22Rv1 (cell line): Measurements from ENCODE around the gene CBLIF.

ENCODE experiments used
- ZFX ChIP-seq: fragments of 450-650 bp; IDR thresholded peaks from 2 replicates; pipeline ENCODE4 v1.6.1; 2017; ENCODE audit warnings: antibody characterized with exemption, borderline replicate concordance
- TF ChIP-seq, protein P1 (sequence below): fragments of 450-650 bp; IDR thresholded peaks from 2 replicates; pipeline ENCODE4 v1.5.1; 2017; ENCODE audit warnings: mild to moderate bottlenecking

DNA sequence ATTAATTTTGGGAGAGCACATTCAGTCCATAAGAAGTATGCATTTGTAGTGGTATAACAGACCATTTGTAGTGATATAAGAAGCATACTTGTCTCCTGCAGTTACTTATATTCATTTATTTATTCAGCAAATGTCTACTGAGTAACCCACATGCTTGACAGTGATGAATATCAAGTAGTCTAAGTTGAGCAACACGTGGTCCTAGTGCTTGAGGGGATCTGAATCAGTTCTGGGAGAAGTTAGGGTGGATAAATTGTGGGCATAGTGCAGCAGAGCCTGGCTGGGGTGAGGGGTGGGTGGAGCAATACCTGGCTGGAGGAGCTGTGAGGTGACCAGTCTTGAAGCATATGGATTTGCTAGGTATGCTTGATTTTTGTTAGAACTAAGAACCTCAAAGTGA is 65.8 kb downstream of the CBLIF start:
- TF ChIP-seq, protein P1, sequence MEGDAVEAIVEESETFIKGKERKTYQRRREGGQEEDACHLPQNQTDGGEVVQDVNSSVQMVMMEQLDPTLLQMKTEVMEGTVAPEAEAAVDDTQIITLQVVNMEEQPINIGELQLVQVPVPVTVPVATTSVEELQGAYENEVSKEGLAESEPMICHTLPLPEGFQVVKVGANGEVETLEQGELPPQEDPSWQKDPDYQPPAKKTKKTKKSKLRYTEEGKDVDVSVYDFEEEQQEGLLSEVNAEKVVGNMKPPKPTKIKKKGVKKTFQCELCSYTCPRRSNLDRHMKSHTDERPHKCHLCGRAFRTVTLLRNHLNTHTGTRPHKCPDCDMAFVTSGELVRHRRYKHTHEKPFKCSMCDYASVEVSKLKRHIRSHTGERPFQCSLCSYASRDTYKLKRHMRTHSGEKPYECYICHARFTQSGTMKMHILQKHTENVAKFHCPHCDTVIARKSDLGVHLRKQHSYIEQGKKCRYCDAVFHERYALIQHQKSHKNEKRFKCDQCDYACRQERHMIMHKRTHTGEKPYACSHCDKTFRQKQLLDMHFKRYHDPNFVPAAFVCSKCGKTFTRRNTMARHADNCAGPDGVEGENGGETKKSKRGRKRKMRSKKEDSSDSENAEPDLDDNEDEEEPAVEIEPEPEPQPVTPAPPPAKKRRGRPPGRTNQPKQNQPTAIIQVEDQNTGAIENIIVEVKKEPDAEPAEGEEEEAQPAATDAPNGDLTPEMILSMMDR, result no peak
- no peak for TF ChIP-seq ZFX
